ENCODE measurements around the gene UVSSA.

The UVSSA gene

GRCh38 chr4:1355378-1355777 lies 8.4 kb downstream of the UVSSA start:
- no peak for TF ChIP-seq CTCF (conservative IDR thresholded peaks at IDR 0.05; ENCODE audit: low read depth, low read length)
- no peak overlapping the region for H3K9ac ChIP-seq
- H3K36me3 ChIP-seq (ENCODE audit: insufficient read depth), result no peaks in the 10 kb centered on the region
- no peaks in the 10 kb centered on the region for H3K4me1 ChIP-seq (ENCODE audit: low read depth, poor library complexity, severe bottlenecking)
- no peak overlapping the region for H3K4me3 ChIP-seq (IDR thresholded peaks at IDR 0.05; ENCODE audit: insufficient read depth, low read depth, low read length)
- H3K79me2 ChIP-seq (ENCODE audit: insufficient read depth, low read depth), result no peaks in the 10 kb centered on the region
- H3K4me2 ChIP-seq, result no peak overlapping the region
- no peak overlapping the region for H2AFZ ChIP-seq (ENCODE audit: low read depth)
- no peak overlapping the region for H3K27ac ChIP-seq
- H4K20me1 ChIP-seq (ENCODE audit: insufficient read depth), result no peaks in the 10 kb centered on the region
- no peaks in the 10 kb centered on the region for H3K27me3 ChIP-seq (ENCODE audit: insufficient read depth, low read depth)

DNA sequence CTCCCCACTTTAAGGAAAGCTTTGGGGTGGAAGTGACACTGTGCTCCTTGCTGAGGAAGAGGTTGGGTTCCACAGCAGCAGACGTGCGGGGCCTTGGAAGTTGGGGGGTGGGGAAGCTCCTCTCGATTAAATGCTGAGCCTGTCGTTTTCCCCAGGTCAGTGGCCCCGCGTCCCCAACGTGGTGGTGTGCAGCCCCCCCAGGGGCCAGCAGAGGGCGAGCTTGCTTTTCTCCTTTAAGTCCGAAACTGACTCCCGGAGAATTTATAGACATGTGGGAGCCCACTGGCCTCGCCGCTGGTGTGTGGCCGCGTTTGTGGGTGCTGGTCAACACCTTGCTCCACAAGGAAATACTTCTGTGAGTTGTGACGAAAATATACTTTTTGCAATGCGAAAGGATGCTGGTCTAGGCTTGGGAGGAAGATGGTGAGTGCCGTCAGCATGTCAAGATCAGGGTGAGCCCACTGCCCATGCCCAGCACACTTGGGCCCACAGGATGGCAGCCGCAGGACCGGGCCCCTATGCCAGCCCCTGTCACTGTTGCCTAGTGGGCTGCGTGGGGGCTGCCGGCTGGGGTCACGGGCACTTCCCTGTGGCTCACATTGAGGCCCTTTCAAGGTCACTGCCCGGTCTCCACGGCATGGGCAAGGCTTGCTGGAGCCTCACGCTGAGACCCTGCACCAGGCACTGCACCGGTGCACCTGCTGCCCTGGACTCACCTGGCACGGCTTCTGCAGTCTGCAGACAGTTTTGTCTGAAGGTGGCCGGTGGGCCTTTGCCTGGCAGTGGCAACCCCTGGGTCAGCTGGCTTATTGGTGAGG lies 9.4 kb downstream of the UVSSA start:
- H3K9ac ChIP-seq, result no peak overlapping the region
- no peaks in the 10 kb centered on the region for H3K36me3 ChIP-seq (ENCODE audit: insufficient read depth)
- no peak overlapping the region for H3K27ac ChIP-seq
- H3K4me2 ChIP-seq, result no peak overlapping the region
- H4K20me1 ChIP-seq (ENCODE audit: insufficient read depth), result no peaks in the 10 kb centered on the region
- H3K27me3 ChIP-seq (ENCODE audit: insufficient read depth, low read depth), result no peaks in the 10 kb centered on the region
- H2AFZ ChIP-seq (ENCODE audit: low read depth), result no peak overlapping the region
- no peaks in the 10 kb centered on the region for H3K4me1 ChIP-seq (ENCODE audit: low read depth, poor library complexity, severe bottlenecking)
- no peaks in the 10 kb centered on the region for H3K79me2 ChIP-seq (ENCODE audit: insufficient read depth, low read depth)
- no peak overlapping the region for H3K4me3 ChIP-seq (IDR thresholded peaks at IDR 0.05; ENCODE audit: insufficient read depth, low read depth, low read length)
- TF ChIP-seq CTCF (conservative IDR thresholded peaks at IDR 0.05; ENCODE audit: low read depth, low read length), result peak; percentile 39

- Histone ChIP-seq H3K4me2 (no peak overlapping the region), H3K79me2 (ENCODE audit: insufficient read depth, low read depth) (no peaks in the 10 kb centered on the region), H2AFZ (ENCODE audit: low read depth) (no peak overlapping the region), H3K4me1 (ENCODE audit: low read depth, poor library complexity, severe bottlenecking) (no peaks in the 10 kb centered on the region), H3K4me3 (IDR thresholded peaks at IDR 0.05; ENCODE audit: insufficient read depth, low read depth, low read length) (no peak overlapping the region), H3K27me3 (ENCODE audit: insufficient read depth, low read depth) (no peaks in the 10 kb centered on the region), H3K27ac (no peak overlapping the region), H4K20me1 (ENCODE audit: insufficient read depth) (no peaks in the 10 kb centered on the region), H3K36me3 (ENCODE audit: insufficient read depth) (no peaks in the 10 kb centered on the region), H3K9ac (no peak overlapping the region)
- no peak for TF ChIP-seq CTCF (conservative IDR thresholded peaks at IDR 0.05; ENCODE audit: low read depth, low read length)
Observed at GRCh38 chr4:1357356-1358248, 10.6 kb downstream of the UVSSA start.

DNA sequence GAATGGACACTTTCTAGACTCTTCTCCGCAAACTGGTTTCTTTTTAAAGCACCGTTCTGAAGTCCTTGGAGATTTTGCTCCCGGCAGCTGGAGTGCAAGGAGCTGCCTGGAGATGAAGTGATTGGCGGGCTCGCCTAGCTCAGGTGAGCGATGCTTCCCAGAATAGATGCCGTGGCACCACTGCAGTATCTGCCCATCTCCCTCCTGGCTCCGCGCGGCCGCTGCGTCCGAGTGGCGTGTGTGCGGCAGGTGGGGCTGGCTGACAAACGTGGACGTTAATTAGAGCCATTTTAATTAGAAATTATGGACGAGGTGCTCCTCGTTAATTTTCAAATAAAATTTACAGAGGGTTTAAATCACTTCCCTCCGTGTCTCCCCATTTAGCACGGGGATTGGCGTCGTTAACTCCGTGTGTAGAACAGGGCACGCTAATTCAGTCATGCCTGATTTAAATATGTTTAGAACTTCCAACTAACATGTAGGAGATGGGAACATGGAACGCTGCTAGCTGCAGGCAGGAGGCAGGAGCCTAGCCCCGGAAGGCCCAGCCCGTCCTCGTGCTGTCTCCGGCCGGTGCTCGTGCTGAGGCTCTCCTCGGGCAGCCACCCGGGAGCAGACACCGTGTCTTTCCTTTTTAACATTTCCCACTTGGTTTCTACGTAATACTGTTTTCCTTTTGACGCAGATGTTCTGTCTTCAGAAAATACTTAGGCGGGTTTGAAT lies 11.6 kb downstream of the UVSSA start:
- Histone ChIP-seq H3K9ac (no peak overlapping the region), H2AFZ (ENCODE audit: low read depth) (no peak overlapping the region), H4K20me1 (ENCODE audit: insufficient read depth) (no peaks in the 10 kb centered on the region), H3K4me2 (no peak overlapping the region), H3K4me1 (ENCODE audit: low read depth, poor library complexity, severe bottlenecking) (no peaks in the 10 kb centered on the region), H3K27ac (no peak overlapping the region), H3K27me3 (ENCODE audit: insufficient read depth, low read depth) (no peaks in the 10 kb centered on the region), H3K4me3 (IDR thresholded peaks at IDR 0.05; ENCODE audit: insufficient read depth, low read depth, low read length) (no peak overlapping the region), H3K79me2 (ENCODE audit: insufficient read depth, low read depth) (no peaks in the 10 kb centered on the region), H3K36me3 (ENCODE audit: insufficient read depth) (no peaks in the 10 kb centered on the region)
- TF ChIP-seq CTCF (conservative IDR thresholded peaks at IDR 0.05; ENCODE audit: low read depth, low read length), result no peak

All from KMS-11 (cell line).